Panc1 (cell line): ENCODE results near the gene MMP17.

ENCODE experiments used
- POLR2AphosphoS5 ChIP-seq: IDR thresholded peaks from 2 replicates; pipeline ENCODE4 v1.6.1; 2012; ENCODE audit warnings: mild to moderate bottlenecking, low read depth, low read length, moderate library complexity
- TF ChIP-seq, protein P1 (sequence below): fragments of 450-650 bp; IDR thresholded peaks from 2 replicates; pipeline ENCODE4 v1.5.1; 2017; ENCODE audit warnings: mild to moderate bottlenecking

GRCh38 chr12:131849700-131850553 is 21.7 kb downstream of the MMP17 start:
- TF ChIP-seq POLR2AphosphoS5 = no peak
- TF ChIP-seq, protein P1, sequence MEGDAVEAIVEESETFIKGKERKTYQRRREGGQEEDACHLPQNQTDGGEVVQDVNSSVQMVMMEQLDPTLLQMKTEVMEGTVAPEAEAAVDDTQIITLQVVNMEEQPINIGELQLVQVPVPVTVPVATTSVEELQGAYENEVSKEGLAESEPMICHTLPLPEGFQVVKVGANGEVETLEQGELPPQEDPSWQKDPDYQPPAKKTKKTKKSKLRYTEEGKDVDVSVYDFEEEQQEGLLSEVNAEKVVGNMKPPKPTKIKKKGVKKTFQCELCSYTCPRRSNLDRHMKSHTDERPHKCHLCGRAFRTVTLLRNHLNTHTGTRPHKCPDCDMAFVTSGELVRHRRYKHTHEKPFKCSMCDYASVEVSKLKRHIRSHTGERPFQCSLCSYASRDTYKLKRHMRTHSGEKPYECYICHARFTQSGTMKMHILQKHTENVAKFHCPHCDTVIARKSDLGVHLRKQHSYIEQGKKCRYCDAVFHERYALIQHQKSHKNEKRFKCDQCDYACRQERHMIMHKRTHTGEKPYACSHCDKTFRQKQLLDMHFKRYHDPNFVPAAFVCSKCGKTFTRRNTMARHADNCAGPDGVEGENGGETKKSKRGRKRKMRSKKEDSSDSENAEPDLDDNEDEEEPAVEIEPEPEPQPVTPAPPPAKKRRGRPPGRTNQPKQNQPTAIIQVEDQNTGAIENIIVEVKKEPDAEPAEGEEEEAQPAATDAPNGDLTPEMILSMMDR = no peak
